GM19468 (cell line): ENCODE data around the gene TRMT112.

Experiments used
- ATAC-seq: cut with Tn5 transposase; IDR thresholded peaks from one replicate; pipeline ENCODE4 v1.9.1; 2021; ENCODE audit warnings: mild to moderate bottlenecking, moderate library complexity, moderate number of reproducible peaks; ENCODE audit not compliant: unreplicated experiment; ENCODE audit errors: extremely low read depth

Gene TRMT112

DNA sequence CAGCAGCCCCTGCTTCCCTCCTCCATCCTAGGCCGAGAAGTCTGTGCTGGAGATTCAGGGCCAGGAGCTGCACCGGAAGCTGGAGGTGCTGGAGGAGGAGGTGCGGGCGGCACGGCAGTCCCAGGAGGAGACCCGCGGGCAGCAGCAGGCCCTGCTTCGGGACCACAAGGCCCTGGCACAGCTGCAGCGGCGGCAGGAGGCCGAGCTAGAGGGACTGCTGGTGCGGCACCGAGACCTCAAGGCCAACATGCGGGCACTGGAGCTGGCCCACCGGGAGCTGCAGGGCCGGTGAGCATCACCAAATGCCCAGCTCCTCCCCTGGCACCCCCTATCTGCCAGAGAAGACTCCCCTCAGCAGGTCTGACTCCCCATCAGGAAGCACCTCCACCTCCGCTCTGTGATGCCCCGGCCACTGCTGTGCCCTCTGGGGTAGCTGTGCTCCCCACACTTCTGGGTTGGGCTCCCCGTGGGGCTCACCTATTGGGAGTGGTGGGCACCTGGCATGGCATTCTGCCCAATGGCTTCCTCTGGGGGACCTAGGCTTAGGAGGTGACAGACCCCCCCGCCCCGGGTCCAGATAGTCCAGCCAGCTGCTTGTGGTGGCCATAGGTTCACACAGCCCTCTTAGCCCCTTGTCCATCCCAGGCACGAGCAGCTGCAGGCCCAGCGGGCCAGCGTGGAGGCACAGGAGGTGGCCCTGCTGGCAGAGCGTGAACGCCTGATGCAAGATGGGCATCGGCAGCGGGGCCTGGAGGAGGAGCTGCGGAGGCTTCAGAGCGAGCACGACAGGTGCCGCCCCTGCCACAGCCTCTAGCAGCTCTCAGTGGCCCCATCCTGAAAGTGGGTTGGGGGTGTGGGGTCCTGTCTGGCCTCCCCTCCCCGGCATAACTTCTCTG lies 35.0 kb upstream of the TRMT112 start:
- ATAC-seq, result no peak

DNA sequence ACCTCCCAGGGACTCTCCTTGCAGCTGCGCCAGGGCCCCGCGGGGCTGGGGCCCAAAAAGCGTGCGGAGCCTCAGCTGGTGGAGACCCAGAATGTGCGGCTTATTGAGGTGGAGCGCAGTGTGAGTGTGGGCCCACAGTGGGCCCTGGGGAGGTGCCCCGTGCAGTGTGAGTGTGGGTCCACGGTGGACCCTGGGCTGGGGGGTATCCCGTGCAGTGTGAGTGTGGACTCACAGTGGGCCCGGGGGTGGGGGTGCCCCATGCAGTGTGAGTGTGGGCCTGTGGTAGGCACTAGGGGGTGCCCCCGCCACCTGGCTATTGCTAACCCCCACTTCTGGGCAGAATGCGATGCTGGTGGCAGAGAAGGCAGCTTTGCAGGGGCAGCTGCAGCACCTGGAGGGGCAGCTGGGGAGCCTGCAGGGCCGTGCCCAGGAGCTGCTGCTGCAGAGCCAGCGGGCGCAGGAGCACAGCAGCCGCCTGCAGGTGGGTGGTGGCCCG lies 33.8 kb upstream of the TRMT112 start:
- ATAC-seq, result no peak

DNA sequence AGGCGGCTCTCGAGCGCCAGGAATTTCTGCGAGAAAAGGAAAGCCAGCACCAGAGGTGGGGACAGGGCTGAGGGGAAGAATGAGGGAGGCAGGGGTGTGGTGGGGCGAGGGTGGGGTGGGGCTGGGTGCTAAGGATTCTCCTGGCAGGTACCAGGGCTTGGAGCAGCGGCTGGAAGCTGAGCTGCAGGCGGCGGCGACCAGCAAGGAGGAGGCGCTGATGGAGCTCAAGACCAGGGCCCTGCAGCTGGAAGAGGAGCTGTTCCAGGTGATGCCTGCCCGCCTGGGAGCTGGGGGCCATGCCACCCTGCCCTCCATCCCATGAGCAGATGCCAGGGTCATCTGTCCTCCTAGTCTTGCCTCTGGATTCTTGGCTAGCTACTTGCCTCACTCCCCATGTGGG lies 32.0 kb upstream of the TRMT112 start:
- ATAC-seq, result no peak

DNA sequence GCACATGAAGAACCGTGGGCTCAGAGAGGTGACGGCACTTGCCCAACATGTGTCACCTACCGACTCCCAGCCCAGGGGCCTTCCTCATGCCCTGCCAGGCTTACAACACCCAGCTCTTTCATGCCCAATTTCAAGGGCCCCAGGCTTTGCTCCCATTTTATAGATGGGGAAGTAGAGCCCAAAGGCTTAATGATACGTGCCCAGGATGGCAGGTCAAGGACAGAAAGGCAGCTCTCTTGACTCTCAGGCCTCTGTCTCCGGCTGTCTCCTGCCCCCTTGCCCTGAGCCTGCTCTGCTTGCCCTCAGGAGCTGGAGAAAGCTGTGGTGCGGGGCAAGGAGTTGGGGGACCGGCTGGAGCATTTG lies 31.6 kb upstream of the TRMT112 start:
- no peak for ATAC-seq

DNA sequence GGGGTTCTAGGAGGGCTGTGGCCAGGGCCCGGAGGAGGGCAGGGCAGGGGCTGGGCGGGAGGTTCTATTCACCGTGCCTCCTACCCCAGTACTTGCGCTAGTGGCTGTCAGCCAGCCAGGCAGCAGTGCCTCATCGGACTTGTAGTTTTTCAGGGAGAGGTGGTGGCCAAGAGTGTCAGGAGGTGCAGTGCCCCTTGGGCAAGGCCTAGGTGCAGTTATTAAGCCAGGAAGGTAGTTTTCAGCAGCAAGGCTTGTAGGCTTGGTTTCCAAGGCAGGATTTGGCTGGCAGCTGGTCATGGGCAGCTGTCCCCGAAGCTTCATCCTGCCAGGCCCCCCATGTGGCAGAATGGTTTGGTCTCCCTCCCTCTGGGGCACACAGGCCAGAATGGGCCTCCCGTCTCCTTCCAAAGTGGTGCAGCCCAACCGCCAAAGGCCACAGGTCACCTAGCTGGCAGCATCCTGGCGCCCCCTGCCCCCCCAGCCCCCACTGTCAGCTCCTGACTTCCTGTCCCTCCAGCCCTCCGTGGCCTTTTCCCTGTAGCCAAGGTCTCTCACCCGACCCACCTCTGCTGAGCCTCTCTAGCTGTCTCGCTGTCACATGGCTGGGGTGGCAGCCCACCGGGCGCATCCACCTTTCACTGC lies 31.1 kb upstream of the TRMT112 start:
- ATAC-seq, result no peak

DNA sequence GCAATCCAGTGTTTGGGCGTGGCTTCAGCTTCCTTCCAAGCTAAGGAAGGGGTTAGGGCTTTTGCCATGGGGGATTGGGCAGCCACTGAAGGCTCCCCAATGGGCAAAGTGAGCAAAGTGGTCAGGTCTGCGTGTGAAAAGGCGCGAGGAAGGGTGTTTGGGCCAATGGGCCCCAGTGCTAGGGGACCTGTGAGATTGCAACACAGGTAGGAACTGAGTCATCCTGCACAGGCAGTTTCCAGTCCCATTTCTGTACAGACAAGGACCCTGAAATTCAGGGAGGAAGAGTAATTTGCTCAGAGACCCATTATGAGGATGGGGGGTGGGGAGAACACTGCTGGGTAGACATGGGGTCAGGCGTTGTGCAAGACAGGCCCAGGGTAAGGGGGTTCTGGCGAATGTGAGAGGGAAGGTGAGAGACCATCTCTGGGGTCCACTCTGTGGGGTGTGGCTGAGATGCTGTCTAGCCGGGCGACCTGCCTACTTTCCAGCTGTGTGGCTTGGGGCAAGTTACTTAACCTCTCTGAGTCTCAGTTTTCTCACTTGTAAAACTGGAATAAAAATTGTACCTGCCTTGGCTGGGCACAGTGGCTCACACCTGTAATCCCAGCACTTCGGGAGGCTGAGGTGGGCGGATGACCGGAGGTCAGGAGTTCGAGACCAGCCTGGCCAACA lies 30.0 kb upstream of the TRMT112 start:
- ATAC-seq, result no peak

DNA sequence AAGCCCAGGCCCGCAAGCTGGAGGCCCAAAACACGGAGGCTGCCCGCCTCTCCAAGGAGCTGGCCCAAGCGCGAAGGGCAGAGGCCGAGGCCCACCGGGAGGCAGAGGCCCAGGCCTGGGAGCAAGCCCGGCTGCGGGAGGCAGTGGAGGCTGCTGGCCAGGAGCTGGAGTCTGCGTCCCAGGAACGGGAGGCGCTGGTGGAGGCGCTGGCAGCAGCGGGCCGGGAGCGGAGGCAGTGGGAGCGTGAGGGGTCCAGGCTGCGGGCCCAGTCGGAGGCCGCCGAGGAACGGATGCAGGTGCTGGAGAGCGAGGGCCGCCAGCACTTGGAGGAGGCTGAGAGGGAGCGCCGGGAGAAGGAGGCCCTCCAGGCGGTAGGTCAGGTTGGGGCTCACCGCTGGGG lies 27.4 kb upstream of the TRMT112 start:
- ATAC-seq, result no peak

DNA sequence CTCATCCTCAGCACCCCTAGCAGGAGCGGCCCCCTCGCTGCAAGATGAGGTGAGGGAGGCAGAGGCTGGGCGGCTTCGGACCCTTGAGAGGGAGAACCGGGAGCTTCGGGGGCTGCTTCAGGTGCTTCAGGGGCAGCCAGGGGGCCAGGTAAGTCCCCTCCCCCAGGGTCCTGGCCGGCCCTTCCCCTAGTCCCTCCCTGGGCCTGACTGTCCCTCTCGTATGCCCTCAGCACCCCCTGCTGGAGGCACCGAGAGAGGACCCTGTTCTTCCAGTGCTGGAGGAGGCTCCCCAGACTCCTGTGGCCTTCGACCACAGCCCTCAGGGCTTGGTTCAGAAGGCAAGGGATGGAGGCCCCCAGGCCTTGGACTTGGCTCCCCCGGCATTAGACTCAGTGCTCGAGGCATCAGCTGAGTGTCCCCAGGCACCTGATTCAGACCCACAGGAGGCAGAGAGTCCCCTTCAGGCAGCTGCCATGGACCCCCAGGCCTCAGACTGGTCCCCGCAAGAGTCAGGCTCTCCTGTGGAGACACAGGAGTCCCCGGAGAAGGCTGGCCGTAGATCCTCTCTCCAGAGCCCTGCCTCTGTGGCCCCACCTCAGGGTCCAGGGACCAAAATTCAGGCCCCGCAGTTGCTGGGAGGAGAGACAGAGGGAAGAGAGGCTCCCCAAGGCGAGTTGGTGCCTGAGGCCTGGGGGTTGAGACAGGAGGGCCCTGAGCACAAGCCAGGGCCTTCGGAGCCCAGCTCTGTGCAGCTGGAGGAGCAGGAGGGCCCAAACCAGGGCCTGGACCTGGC lies 26.6 kb upstream of the TRMT112 start:
- no peak for ATAC-seq

DNA sequence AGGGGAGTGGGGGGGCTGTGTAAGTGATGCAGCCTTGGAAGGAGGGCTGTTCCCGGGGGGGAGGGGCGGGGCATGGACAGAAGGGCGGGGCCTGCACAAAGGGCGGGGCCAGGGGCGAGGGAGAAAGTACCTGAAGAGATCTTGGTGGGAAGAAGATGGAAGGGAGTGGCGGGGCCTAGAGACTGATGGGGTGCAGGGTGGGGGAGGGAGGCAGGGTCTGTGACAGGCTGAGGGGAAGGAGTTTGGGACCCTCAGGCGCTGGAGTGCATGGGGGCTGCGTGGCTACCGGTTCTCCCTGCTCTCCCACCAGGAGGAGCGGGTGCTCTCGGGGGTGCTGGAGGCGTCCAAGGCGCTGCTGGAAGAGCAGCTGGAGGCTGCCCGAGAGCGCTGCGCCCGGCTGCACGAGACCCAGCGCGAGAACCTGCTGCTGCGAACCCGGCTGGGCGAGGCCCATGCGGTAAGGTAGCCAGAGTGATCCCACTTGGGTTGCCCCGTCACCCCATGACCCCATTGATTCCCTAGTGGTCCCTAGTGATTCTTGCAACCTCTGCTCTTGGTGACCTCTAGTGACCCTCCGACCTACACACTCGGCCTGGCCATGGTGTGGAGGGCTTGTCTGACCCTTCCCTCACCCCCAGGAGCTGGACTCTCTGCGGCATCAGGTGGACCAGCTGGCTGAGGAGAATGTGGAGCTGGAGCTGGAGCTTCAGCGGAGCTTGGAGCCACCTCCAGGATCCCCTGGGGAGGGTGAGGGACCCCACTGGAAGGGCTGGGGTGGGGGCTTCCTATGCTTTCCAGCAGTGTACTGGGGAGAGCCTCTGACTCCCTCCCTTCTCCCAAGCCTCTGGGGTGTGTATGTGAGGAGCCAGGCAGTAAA lies 25.7 kb upstream of the TRMT112 start:
- no peak for ATAC-seq

DNA sequence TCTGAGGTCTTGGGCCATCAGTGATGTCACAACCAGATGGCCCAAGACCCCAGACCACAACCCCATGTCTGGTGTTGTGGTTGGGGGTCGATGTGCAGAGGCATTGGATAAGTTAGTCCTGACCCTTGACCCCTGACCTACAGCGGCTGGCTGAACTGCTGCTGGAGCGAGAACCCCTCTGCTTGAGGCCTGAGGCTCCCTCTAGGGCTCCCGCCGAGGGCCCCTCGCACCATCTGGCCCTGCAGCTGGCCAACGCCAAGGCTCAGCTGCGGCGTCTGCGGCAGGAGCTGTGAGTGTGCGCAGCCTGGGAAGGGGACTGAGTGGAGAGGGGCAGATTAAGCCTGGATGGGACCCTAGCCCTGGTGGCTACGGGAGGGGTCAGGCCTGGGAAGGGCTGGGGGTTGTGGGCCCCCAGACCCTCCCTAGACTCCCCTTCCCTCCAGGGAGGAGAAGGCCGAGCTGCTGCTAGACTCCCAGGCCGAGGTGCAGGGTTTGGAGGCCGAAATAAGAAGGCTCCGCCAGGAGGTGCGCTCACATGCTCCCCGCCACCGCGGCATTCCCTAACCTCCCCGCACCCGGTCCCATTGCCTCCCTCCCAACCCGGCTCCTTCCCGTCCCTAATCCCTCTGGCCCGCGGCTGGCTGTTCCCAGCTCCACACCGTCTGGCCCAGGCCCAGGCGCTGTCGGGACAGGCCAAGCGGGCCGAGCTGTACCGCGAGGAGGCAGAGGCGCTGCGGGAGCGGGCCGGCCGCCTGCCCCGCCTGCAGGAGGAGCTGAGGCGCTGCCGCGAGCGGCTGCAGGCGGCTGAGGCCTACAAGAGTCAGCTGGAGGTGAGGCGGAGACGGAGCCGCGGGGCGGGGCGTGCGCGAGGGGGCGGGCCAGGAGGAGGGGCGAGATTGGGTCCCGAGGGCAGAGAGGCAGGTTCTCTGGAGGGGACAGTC lies 24.8 kb upstream of the TRMT112 start:
- ATAC-seq, result no peak

DNA sequence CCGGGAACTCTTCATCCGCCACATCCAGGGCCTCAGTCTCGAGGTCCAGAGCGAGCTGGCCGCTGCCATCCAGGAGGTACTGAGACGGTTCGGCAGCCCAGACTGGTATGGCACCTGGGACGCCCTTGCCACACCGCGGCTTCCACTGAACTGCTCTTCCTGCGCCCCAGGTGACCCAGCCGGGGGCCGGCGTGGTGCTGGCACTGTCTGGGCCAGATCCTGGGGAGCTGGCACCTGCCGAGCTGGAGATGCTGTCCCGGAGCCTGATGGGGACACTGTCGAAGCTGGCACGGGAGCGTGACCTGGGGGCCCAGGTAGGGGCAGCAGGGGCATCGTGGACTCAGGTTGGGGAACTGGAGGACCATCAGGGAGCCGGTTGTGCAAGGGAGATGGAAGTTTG lies 24.1 kb upstream of the TRMT112 start:
- no peak for ATAC-seq

DNA sequence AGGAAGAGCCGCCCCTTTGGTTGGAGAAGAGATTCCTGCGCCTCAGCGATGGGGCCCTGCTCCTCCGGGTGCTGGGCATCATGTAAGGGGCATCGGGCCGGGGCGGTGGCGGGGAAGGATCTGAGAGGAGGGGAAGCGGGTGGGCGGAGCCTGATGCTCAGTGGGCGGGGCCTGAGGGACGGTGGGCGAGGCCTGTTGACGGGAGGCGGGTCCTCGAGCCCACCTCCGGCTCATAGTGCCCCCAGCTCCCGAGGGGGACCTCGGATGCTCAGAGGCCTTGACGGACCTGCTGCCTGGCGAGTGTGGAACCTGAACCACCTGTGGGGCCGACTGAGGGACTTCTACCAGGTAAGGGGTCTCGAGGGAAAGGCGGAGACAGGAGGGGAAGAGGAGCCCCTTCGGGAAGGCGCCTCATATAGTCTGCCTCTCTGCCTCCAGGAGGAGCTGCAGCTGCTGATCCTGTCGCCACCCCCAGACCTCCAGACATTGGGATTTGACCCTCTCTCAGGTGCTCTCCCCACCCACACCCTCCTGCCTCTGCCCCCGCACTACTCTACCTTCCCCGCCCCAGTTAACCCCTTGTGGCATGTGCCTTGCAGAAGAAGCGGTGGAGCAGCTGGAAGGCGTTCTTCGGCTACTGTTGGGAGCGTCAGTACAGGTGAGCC lies 23.4 kb upstream of the TRMT112 start:
- ATAC-seq, result no peak

DNA sequence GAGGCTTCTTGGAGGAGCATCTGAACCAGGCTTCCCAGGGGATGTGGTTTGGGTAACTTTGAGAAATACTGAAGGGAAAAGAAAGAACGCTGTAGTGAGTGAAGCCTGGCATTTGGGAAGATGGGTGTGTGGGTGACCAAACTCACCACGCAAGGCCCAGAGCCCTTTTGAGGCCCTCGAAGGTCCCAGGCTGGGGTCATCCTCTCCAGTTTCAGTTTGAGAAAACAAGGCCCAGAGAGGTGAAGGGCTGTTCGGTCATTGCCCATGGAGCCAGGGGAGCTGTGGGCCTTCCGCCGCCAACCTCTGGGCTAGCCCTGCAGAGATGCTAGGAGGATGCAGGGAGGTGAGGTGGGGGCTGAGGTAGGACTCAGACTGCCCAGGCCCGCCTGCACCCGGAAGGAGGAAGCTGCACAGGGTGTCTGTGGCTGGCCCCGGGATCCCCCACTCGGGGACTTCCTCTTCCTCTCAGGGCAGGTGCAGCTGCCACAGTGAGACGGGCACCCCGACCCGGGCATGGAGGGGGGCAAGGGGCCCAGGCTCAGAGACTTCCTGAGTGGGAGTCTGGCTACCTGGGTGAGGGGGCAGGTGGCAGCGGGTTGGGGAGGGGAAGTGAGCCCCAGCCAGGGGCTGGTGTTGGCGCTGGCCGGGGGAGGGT lies 22.5 kb upstream of the TRMT112 start, which contains the start of gene CCDC88B:
CCDC88B (plus strand) TSS at position 451 of the 655 bp plus-strand sequence; CDS start at position 514, 63 bp downstream.
- ATAC-seq, result no peak

DNA sequence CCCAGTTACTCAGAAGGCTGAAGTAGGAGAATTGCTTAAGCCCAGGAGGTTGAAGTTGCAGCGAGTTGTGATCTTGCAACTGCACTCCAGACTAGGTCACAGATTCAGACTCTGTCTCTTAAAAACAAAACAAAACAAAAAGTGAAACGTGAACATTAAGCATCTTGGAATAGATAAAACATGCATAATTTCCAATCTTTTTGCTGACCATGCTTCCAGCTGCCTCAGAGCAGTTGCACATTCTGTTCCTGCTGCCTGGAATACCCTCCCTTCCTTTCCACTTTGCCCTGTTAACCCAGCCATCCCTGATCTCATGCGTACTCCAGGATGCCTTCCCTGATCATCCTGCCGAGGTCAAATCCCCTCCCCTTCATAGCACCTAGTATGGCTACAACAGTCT lies 21.9 kb upstream of the TRMT112 start:
- no peak for ATAC-seq

DNA sequence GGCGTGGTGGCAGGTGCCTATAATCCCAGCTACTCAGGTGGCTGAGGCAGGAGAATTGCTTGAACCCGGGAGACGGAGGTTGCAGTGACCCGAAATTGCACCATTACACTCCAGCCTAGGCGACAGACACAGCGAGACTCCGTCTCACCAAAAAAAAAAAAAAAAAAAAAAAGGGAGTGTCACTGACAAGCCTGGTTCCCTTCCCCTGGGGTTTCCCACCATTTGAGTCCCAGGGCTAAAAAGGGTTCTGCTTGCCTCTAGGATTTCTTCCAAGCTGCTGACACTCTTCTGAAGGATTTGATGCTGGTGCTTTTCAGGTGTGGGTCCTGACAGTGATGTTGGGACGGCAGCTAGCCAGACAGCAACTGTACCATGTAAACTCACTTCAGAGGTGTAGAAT lies 21.4 kb upstream of the TRMT112 start:
- no peak for ATAC-seq

DNA sequence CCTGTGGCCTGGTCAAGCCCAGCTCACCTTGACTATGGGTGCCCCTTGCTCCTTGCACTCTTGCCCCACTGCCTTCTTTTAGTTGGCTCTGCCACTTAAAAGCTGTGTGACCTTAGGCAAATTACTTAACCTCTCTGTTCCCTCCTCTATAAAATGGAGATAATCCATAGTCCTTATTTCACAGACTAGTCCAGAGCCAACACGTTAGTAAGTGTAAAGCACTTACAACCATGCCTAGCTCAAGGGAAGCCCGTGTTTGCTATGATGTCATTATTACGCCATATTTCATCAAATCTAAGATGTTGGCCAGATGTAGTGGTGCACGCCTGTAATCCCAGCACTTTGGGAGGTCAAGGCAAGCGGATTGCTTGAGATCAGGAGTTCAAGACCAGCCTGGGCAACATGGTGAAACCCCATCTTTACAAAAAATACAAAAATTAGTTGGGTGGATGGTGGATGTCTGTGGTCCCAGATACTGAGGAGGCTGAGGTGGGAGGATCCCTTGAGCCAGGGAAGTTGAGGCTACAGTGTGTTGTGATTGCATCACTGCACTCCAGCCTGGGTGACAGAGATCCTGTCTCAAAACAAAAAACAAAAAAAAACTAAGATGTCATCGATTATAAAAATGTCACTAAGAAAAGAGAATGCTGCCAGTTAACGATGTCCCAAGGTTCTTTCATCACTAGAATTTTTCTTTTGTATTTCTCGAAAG lies 20.3 kb upstream of the TRMT112 start:
- no peak for ATAC-seq
